HG03175 (cell line): ENCODE results near the gene CMTM2.
"Not testable (repeated sequence)": the region's sequence is repeated elsewhere in the genome, so short reads cannot be mapped to it uniquely, and the experiment has no call there.

Experiments used
- ATAC-seq: cut with Tn5 transposase; IDR thresholded peaks from one replicate; pipeline ENCODE4 v1.9.1; 2021; ENCODE audit warnings: mild to moderate bottlenecking, moderate library complexity; ENCODE audit not compliant: unreplicated experiment

CMTM2 gene

GRCh38 chr16:66627611-66628378 is 48.5 kb downstream of the CMTM2 start:
- not testable (repeated sequence) for ATAC-seq

GRCh38 chr16:66629856-66630255 is 50.6 kb downstream of the CMTM2 start:
- no peak for ATAC-seq

GRCh38 chr16:66630561-66631260 is 51.4 kb downstream of the CMTM2 start:
- ATAC-seq: not testable (repeated sequence)

- not testable (repeated sequence) for ATAC-seq
Observed at GRCh38 chr16:66631558-66631957, 52.3 kb downstream of the CMTM2 start.

GRCh38 chr16:66634527-66635196 is 55.4 kb downstream of the CMTM2 start:
- no peak for ATAC-seq

- no peak for ATAC-seq
Observed at GRCh38 chr16:66635406-66635805, 56.1 kb downstream of the CMTM2 start.

- ATAC-seq: no peak
Observed at GRCh38 chr16:66636199-66636598, 56.9 kb downstream of the CMTM2 start.

- ATAC-seq: no peak
Observed at GRCh38 chr16:66637806-66638205, 58.5 kb downstream of the CMTM2 start.
